HG02642 (cell line): ENCODE data around the gene DPP4.
A peak's percentile ranks its signal among the peaks of the same experiment; 100 is the strongest.

Experiments
- ATAC-seq: cut with Tn5 transposase; IDR thresholded peaks from one replicate; pipeline ENCODE4 v1.9.1; 2021; ENCODE audit warnings: mild to moderate bottlenecking; ENCODE audit not compliant: unreplicated experiment, poor library complexity

DPP4 gene

DNA sequence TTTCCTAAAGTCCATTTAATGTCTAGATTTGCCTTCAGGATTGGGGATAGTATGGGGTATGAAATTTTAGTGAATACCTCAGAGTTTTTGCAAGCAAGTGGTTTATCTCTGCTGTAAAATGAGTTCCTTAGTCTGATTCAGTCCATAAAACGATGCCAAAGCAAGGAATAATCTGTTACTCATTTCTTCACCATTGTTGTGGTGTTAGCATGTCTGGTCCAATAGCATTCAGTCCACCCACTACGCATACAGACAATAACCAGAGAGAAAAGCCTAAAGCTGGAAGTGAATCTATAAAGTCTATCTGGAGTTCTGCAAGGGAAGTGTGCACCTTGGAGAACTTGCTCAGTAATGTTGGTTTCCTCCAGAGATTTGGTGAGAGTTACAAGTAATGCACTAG lies 12.9 kb upstream of the DPP4 start:
- ATAC-seq = no peak

DNA sequence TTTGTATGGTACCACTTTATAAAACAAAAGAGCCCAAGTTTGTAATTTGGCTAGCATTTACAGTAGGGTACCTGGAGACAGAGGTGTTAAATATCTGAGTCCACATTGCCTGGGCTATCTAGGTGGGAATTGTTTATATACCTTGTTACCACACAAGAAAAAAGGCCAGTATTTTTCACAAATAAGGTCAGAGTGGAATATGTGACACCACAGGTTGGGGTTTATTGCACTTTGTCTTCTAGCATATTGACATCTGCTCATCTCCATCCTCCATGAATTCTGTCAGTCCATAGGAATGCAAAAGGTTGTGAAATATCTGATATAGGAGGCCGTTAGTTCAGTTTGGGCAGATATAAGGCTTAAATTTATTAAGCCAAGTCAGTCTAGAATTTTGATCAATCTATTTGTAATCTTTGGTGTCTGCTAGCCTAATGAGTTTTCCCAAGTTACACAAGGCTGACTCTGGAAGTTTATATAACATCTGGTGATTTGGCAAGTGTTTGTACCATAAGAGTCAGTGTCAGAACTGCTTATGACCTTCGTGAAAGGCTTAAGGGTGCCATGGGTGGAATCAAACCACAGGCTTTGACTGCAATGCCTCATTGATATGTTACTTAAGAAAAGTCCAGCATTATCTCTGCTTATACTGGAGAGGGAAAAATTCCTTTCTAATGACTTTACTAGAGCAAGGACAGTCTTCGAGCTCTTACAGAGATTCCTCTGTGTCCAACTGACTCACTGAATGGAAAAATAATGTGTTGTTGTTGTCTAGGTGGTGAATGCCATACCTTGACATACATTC lies 11.3 kb upstream of the DPP4 start:
- ATAC-seq = no peak

DNA sequence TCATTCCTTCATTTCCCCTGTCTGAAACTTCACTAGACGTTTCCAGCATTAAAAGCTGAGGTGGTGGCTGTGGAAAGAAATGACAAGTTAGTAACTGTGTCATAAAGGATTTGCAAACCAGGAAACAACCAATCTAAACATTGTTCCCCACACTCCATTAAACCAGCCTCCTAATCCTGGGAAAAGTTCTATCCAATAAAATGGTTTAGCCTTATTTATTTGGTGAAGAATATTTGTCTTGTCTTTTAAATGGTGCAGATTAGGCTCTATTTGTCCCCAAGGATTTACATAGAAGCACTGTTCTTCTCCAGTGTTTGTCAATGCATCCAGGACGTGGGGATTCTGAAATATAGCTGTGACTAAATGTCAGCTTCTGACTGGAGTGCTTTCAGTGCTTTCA lies 10.5 kb upstream of the DPP4 start:
- ATAC-seq = no peak

DNA sequence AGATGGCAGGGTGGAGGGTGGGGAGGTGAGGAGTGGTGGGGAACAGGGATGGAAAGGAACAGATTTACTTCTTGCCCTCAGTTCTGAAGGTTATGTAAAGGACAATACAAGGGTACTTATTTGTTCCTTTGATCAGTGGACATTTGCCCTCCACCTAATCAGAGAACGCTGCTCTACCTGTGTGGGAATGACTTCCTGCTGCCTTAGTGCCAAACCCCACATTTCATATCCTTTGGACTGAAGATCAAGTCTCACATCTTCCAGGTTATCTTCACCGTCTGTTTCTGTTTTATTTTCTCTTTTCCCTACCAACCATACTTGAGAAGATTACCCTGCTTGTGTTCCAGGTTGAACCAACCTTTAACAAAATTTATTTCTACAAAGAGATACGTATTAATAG lies 8.7 kb upstream of the DPP4 start:
- no peak for ATAC-seq

GRCh38 chr2:162082036-162082435 lies 8.0 kb upstream of the DPP4 start:
- ATAC-seq = no peak

- ATAC-seq = no peak
These were observed 5.5 kb upstream of the DPP4 start for GRCh38 chr2:162079514-162079913.

- ATAC-seq = no peak
These were observed 1.7 kb upstream of the DPP4 start for GRCh38 chr2:162075689-162076132.

GRCh38 chr2:162074928-162075688 lies 1.1 kb upstream of the DPP4 start:
- no peak for ATAC-seq

GRCh38 chr2:162074632-162074895 lies 549 bp upstream of the DPP4 start:
- ATAC-seq = no peak

DNA sequence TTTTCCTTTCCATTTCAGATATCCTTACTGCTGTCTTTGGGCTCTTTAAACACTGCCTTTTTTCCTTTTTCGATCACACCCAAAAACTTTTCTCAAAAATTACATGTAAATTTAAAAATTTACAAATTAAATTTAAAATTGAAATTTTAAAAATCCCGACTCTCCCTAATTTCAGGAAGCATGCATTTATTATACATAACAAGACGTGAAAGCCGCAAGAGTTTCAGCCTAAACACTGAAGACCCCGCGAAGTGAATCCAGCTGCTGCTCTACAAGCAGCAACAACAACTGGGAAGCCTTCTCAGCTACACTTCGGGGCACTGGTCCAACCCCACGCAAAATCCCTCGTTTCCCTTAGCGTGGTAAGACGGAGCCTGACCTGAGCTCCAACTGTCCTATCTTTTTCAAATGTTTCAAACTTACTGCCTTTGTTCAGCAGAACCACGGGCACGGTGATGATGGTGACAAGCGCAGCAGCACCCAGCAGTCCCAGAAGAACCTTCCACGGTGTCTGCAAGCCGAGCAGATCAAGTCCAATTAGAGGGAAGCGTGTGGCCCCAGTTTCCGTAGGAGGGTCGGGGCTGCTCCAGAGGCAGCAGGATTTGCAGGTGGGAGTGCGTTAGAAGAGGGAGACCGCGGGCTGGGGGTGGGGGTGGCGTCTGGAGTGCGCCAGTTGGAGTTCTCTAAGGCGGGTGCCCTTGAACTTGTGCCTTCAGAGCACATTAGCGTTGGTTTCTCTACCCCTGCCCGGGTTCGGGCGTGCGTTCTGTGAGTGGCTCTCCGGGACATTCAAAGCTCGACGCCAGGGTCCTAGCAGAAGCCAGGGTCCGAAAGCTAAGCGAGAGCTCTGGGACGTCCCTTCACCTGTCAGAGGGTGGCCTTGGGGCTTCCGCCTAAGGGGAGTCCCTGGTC lies 783 bp downstream of the DPP4 start:
- ATAC-seq = no peak

DNA sequence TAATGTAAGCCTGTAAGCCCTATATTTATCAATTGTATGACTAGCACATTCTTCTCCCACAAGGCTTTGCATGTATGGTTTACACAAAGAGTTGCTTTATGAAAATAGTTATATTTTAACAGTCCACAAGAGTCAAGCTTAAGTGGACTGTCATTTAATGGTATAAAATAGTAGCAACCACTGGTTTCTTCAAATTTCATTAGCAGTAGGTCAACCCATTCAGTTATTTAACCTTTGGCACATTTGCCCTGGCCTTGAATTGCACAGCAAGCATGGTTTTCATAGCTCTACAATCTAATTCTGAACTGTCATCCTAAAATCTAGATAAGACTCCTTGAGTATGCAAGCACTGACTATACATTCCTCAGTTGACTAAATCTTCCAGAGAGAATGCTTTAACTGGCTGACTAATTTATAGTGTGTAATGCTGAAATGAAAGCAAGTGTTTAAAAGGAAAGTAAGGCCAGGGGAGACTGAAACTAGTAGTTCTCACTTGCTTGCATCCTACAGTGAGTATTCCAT lies 1.8 kb downstream of the DPP4 start:
- ATAC-seq = peak; percentile 45

DNA sequence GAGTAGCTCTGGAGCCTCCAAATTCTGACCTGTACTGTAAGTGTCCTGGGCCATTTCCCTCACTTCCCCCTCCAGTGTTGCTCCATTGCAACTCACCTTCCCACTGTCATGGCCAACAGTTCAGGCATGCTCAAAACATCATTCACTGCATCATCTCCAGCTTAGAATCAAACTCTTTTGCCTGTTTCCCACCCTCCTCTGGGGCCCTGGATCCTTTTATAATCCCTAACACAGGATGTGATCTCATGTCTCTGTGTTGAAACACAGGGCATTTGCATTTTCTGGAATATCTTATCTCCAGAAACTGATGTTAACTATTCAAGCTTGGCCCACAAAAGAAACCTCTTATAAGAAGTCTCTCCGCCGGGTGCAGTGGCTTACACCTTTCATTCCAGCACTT lies 3.0 kb downstream of the DPP4 start:
- ATAC-seq = no peak

DNA sequence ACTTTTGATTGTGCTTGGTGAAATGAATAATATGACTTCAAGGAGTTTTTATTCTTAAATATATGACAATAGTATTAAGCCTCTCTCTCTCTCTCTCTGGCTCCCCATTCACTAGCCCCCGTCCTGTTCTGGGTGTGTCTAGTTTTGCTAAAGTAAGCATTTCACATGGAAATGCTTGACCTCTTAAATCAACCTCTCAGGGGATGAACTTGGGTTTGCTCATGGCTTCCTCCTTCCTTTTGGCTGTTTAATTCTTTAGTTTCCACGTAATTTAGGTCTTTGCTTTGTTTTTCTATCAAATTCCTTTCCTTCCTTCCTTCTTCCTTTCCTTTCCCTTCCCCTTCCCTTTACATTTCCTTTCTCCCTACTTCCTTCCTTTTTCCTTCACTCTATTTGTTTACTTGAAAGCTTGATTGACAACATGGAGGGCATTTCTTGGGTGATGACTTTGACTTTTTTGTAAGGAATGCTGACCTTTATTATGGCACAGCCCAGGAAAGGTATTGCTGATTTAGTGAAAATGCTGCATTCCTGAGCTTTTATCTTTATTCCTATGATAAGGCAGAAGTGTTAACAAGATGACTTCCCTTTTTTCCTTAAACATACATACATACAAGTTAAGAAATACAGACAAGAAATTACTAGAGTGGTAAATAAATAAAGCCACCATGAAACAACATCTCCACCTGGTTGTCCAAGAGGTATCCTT lies 3.6 kb downstream of the DPP4 start:
- ATAC-seq = no peak

GRCh38 chr2:162069267-162069903 lies 4.6 kb downstream of the DPP4 start:
- ATAC-seq = no peak

DNA sequence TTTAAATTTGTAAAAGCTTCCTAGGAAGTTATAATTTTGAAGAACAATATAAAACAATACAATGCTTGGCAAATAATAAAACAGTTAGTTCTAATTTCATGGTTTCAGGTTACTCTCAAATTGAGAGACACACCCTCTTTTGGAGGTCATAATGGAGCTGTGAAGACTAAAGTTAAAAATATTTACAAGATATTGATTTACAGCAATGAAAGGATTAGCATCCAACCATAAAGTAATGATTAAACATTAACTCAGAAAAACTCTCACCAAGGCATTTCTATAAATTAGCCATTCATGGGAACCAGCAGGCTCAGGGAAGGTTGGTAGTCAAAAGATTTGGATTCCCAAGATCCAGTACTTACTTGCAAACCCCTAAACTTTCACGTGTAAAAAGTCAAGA lies 6.4 kb downstream of the DPP4 start:
- no peak for ATAC-seq

- ATAC-seq = no peak
These were observed 8.2 kb downstream of the DPP4 start for GRCh38 chr2:162065767-162066166.

GRCh38 chr2:162063899-162064298 lies 10.1 kb downstream of the DPP4 start:
- ATAC-seq = peak; percentile 51

DNA sequence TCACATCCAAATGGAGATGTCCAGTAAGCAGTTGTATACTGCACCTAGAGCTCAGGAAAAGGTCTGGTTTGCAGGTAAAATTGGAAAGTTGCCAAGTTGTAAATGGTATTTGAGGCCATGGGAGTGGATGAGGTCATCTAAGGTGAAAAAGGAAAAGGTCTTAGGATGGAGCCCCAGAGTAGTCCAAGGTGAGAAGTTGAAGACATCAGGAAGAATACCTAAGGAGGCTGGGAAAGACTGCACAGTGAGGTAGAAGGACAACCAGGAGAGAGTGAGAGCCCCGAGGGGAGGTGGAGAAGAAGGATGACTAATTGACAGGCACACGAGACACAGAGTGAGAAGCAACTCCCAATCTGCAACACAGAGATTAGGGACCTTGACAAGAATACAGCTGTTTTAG lies 10.7 kb downstream of the DPP4 start:
- ATAC-seq = no peak

DNA sequence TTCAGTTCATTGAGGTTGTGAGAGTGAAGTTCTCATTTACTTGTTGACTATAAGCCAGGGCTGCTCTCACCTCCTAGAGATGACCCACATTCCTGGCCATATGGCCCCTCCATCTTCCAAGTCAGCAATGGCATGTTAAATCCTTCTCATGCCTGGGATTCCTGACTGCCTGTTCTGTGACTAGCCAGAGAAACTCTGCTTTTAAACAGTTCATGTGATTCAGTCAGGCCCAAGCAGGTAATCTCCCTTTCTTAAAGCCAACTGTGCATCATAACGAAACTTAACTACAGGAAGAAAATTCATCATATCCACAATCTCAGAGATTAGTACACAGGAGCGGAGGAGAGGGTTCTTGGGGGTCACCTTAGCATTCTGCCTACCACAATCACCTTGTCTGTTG lies 11.5 kb downstream of the DPP4 start:
- no peak for ATAC-seq

DNA sequence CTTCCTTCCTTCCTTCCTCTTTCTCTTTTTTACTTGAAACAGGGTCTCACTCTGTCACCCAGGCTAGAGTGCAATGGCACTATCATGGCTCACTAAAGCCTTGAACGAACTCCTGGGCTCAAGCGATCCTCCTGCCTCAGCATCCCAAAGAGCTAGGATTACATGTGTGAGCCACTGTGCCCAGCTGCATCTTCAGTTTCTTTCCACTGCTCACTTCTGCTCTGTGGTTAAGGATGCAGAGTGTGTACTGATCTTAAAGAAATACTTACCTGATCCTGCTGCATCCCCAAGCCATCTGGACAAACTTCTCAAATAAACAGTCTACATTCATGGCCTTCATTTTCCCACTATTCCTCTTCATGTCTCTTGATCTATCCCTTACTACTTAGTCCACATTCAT lies 13.0 kb downstream of the DPP4 start:
- no peak for ATAC-seq
